ENCODE results near the gene MIS12.

The MIS12 gene

GRCh38 chr17:5500589-5501391 lies 14.4 kb downstream of the MIS12 start:
- peak; percentile 92 for DNase-seq

- no peak for DNase-seq
These were observed 15.3 kb downstream of the MIS12 start for GRCh38 chr17:5501685-5502084.

GRCh38 chr17:5502552-5502951 lies 16.2 kb downstream of the MIS12 start:
- no peak for DNase-seq

GRCh38 chr17:5506307-5506706 lies 19.9 kb downstream of the MIS12 start:
- DNase-seq: no peak

GRCh38 chr17:5508810-5509209 lies 22.4 kb downstream of the MIS12 start:
- DNase-seq: peak; percentile 38

- no peak for DNase-seq
These were observed 23.1 kb downstream of the MIS12 start for GRCh38 chr17:5509482-5509881.

GRCh38 chr17:5510771-5511170 lies 24.4 kb downstream of the MIS12 start:
- no peak for DNase-seq

- DNase-seq: no peak
These were observed 25.2 kb downstream of the MIS12 start for GRCh38 chr17:5511401-5512225.

GRCh38 chr17:5513628-5514027 lies 27.3 kb downstream of the MIS12 start:
- DNase-seq: no peak

GRCh38 chr17:5514976-5515375 lies 28.6 kb downstream of the MIS12 start:
- no peak for DNase-seq

GRCh38 chr17:5516060-5516792 lies 29.9 kb downstream of the MIS12 start:
- no peak for DNase-seq

GRCh38 chr17:5522476-5522875 lies 36.1 kb downstream of the MIS12 start:
- no peak for DNase-seq

- DNase-seq: no peak
These were observed 36.9 kb downstream of the MIS12 start for GRCh38 chr17:5523249-5523648.

- no peak for DNase-seq
These were observed 40.6 kb downstream of the MIS12 start for GRCh38 chr17:5526821-5527598.

GRCh38 chr17:5527601-5528250 lies 41.4 kb downstream of the MIS12 start:
- DNase-seq: no peak

GRCh38 chr17:5530265-5531084 lies 44.1 kb downstream of the MIS12 start:
- DNase-seq: no peak

- DNase-seq: no peak
These were observed 44.7 kb downstream of the MIS12 start for GRCh38 chr17:5531085-5531418.

- no peak for DNase-seq
These were observed 46.2 kb downstream of the MIS12 start for GRCh38 chr17:5532581-5532980.

- DNase-seq: no peak
These were observed 47.3 kb downstream of the MIS12 start for GRCh38 chr17:5533486-5534315.

GRCh38 chr17:5535436-5535835 lies 49.1 kb downstream of the MIS12 start:
- DNase-seq: no peak

Data from NCI-H1092 (cell line).